Karpas-422 (cell line): ENCODE measurements around the gene EHD4. TPM values are rescaled to one million over a fixed set of nuclear protein-coding genes. Genes with fewer than 3 reads are reported as not detected.
A peak's percentile ranks its signal among the peaks of the same experiment; 100 is the strongest.

Experiments used
- DNase-seq: peaks from one replicate; pipeline ENCODE4 v3.0.0-alpha.2; 2015
- H2AFZ ChIP-seq: fragments of 200-600 bp; sonication (generic); 2 replicates; pipeline ENCODE4 v1.6.1; 2014; ENCODE audit warnings: antibody characterized with exemption, low read length, mixed read lengths
- H3K27ac ChIP-seq: fragments of 200-600 bp; sonication (generic); 2 replicates; pipeline ENCODE4 v1.5.1; 2014; ENCODE audit warnings: mild to moderate bottlenecking, low read length, moderate library complexity
- H3K27me3 ChIP-seq: fragments of 200-600 bp; sonication (generic); 2 replicates; pipeline ENCODE4 v1.6.1; 2014; ENCODE audit warnings: low read length, mixed read lengths
- H3K36me3 ChIP-seq: fragments of 200-600 bp; sonication (generic); 2 replicates; pipeline ENCODE4 v1.6.1; 2014; ENCODE audit warnings: low read length, mixed read lengths; ENCODE audit not compliant: insufficient read depth
- H3K4me1 ChIP-seq: fragments of 200-600 bp; sonication (generic); 2 replicates; pipeline ENCODE4 v1.6.1; 2014; ENCODE audit warnings: mild to moderate bottlenecking, low read length, mixed read lengths
- H3K4me2 ChIP-seq: fragments of 200-600 bp; sonication (generic); 2 replicates; pipeline ENCODE4 v1.6.1; 2014; ENCODE audit warnings: low read length, low read depth, mild to moderate bottlenecking; ENCODE audit not compliant: poor library complexity, severe bottlenecking
- H3K4me3 ChIP-seq: fragments of 200-600 bp; sonication (generic); 2 replicates; pipeline ENCODE4 v1.5.1; 2014; ENCODE audit warnings: mild to moderate bottlenecking, antibody characterized with exemption, low read length, mixed read lengths
- H3K79me2 ChIP-seq: fragments of 200-600 bp; sonication (generic); 2 replicates; pipeline ENCODE4 v1.6.1; 2014; ENCODE audit warnings: mild to moderate bottlenecking, low read length, mixed read lengths
- H3K9ac ChIP-seq: fragments of 200-600 bp; sonication (generic); 2 replicates; pipeline ENCODE4 v1.6.0; 2014; ENCODE audit warnings: low read length
- H3K9me2 ChIP-seq: fragments of 200-600 bp; sonication (generic), shearing (Covaris generic); replicated peaks from 2 replicates; pipeline ENCODE4 v1.6.0; 2014; ENCODE audit warnings: mild to moderate bottlenecking, low read length, moderate library complexity; ENCODE audit not compliant: insufficient read depth
- H3K9me3 ChIP-seq: fragments of 300-700, 200-600 bp; sonication (generic); 2 replicates; pipeline ENCODE4 v1.6.1; 2014; ENCODE audit warnings: low read length, mixed read lengths
- H4K20me1 ChIP-seq: fragments of 200-600 bp; sonication (generic); 2 replicates; pipeline ENCODE4 v1.6.1; 2014; ENCODE audit warnings: mild to moderate bottlenecking, antibody characterized with exemption, low read length, low read depth; ENCODE audit not compliant: insufficient read depth
- total RNA-seq: library from RNA; depleted of rRNA; stranded (reverse); fragments of >200 nt; shearing (Covaris generic); gene quantifications from 2 replicates; pipeline ENCODE4 v1.2.3, GENCODE V29; 2014; ENCODE audit warnings: low replicate concordance

EHD4 gene
- total RNA-seq, 1 experiment from 2014 or later: 19.9 TPM

DNA sequence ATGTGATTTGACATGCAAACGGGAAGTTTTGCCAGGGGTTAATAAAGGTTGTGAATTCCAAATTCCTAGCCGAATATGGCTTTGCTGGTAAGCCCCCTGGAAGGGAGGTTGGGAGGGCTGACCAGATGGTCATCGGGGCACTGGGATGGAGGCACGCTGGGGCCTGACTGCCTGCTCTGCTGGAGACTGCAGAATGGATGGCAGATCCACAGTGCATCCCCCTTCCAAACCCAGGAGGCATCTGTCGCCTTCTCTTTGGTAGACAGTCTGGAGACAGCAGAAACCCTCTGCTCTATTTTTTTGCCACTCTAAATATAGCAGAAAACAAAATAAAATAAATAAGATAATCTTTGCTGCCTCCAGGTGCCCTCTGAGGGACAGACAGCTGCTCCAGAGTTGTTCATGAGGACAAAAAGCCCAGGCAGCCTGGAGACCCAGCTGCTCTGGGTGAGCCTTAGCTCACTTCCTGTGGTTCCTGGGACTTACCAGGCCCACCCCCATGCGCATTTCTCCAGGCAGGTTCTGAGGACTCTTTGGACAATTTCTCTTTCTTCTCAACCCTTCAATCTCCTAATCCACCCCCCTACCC is 72.4 kb downstream of the EHD4 start:
- Histone ChIP-seq H3K4me3 (no peak overlapping the region), H3K79me2 (peaks cover 8% of the 10 kb centered on the region), H3K4me2 (no peak overlapping the region), H3K4me1 (peaks cover 3% of the 10 kb centered on the region; the same call in 1 of the 2 replicates), H3K9me2 (no peaks in the 10 kb centered on the region), H2AFZ (no peak overlapping the region), H3K9ac (no peak overlapping the region), H3K36me3 (no peaks in the 10 kb centered on the region; the same call in 1 of the 2 replicates), H3K27me3 (no peaks in the 10 kb centered on the region), H3K9me3 (no peaks in the 10 kb centered on the region), H4K20me1 (no peaks in the 10 kb centered on the region), H3K27ac (no peak overlapping the region)
- no peak for DNase-seq

DNA sequence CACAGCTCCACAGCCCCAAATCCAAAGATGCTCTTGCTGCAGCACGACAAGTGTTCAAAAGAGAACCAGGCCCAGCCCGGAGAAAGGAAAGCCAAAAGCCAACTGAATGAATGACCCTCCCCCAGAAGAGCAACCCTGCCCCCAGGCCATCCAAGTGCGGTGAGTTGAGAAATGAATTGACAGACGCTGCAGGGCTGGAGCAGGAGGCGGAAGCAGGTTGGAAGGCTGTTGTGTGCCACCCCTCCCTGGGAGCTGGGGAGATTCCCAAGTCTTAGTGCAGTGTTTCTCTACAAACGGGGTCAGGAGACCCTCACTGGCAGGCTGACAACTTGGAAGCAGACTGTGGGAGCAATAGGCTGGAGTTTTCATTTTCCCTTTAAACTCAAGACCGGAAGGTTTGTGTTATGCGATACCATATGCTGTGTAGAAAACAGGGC is 75.0 kb downstream of the EHD4 start:
- no peak for DNase-seq
- Histone ChIP-seq H3K27me3 (no peaks in the 10 kb centered on the region), H3K9me2 (no peaks in the 10 kb centered on the region), H3K4me1 (peaks cover 4% of the 10 kb centered on the region; the same call in 1 of the 2 replicates), H4K20me1 (no peaks in the 10 kb centered on the region), H3K4me3 (no peak overlapping the region), H2AFZ (no peak overlapping the region), H3K79me2 (no peaks in the 10 kb centered on the region), H3K4me2 (no peak overlapping the region), H3K9ac (no peak overlapping the region), H3K36me3 (no peaks in the 10 kb centered on the region; the same call in 1 of the 2 replicates), H3K27ac (no peak overlapping the region), H3K9me3 (no peaks in the 10 kb centered on the region)

DNA sequence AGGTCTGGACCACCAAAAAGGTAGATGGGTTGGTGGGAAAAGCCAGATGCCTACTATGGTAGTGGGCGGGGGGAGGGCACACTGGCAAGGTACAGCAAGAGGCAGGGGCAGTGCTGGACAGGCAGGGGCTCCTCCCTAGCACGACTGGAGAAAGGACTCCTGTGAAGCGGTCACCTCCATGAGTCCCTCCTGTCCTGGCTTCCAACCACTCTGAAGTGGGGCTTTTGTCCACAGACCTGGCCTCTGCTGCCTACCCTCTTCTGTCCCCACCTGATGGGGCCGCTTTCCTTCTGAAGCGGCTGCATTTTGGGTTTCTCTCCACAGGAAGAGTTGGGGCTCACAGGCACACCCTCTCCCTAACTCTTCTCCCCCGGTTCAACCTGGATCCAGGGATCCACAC is 75.8 kb downstream of the EHD4 start:
- peaks cover 4% of the 10 kb centered on the region; the same call in 1 of the 2 replicates for H3K4me1 ChIP-seq
- H3K9me3 ChIP-seq: no peaks in the 10 kb centered on the region
- no peaks in the 10 kb centered on the region for H4K20me1 ChIP-seq
- H3K9ac ChIP-seq: no peak overlapping the region
- H3K27ac ChIP-seq: no peak overlapping the region
- H3K36me3 ChIP-seq: no peaks in the 10 kb centered on the region; the same call in 1 of the 2 replicates
- no peak for DNase-seq
- H3K79me2 ChIP-seq: no peaks in the 10 kb centered on the region
- no peaks in the 10 kb centered on the region for H3K27me3 ChIP-seq
- H3K4me2 ChIP-seq: no peak overlapping the region
- H3K4me3 ChIP-seq: no peak overlapping the region
- no peak overlapping the region for H2AFZ ChIP-seq
- H3K9me2 ChIP-seq: no peaks in the 10 kb centered on the region

DNA sequence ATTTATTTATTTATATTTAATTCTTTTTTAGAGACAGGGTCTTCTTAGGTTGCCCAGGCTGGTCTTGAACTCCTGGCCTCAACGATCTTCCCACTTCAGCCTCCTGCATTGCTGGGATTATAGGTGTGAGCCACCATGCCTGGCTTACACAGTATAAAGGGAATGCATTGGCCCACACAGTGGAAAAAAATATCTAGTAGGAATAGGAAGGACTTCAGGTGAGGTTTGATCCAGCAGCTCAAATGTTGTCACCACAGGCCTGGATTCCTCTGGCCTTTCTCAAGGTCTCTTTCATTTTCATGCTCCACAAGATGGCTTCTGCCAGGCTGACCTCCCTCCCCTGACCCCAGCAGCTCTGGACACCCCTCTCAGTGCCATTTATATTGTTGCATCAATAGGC is 76.4 kb downstream of the EHD4 start:
- no peak overlapping the region for H3K27ac ChIP-seq
- H3K9me3 ChIP-seq: no peaks in the 10 kb centered on the region
- no peaks in the 10 kb centered on the region for H3K9me2 ChIP-seq
- no peak overlapping the region for H2AFZ ChIP-seq
- no peak overlapping the region for H3K4me2 ChIP-seq
- no peaks in the 10 kb centered on the region for H3K27me3 ChIP-seq
- no peaks in the 10 kb centered on the region for H3K79me2 ChIP-seq
- H3K4me1 ChIP-seq: peaks cover 4% of the 10 kb centered on the region; the same call in 1 of the 2 replicates
- no peak for DNase-seq
- H3K4me3 ChIP-seq: no peak overlapping the region
- H3K36me3 ChIP-seq: no peaks in the 10 kb centered on the region; the same call in 1 of the 2 replicates
- no peak overlapping the region for H3K9ac ChIP-seq
- no peaks in the 10 kb centered on the region for H4K20me1 ChIP-seq

DNA sequence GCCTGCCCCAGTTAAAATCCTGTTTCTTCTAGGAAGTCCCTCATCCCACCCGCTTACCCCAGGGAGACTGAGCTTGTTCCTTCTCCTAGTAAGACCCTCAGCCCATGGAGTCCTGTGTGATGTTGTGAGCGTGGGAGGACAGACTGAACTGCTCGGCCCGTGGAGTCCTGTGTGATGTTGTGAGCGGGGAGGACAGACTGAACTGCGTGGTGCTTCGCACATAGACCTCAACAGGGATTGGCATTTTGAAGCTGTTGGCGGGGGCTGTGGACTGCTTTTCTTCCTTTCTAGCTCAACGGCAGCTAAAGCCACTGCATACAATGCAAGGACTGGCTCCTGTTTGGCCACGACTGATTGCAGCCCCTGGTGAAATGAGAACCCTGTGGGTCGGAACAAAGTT is 76.9 kb downstream of the EHD4 start:
- no peak for DNase-seq
- Histone ChIP-seq H3K4me1 (peaks cover 4% of the 10 kb centered on the region; the same call in 1 of the 2 replicates), H3K36me3 (no peaks in the 10 kb centered on the region; the same call in 1 of the 2 replicates), H3K9me2 (no peaks in the 10 kb centered on the region), H3K27ac (no peak overlapping the region), H3K79me2 (no peaks in the 10 kb centered on the region), H3K4me3 (no peak overlapping the region), H3K4me2 (no peak overlapping the region), H3K9ac (no peak overlapping the region), H3K27me3 (no peaks in the 10 kb centered on the region), H3K9me3 (no peaks in the 10 kb centered on the region), H2AFZ (no peak overlapping the region), H4K20me1 (no peaks in the 10 kb centered on the region)

DNA sequence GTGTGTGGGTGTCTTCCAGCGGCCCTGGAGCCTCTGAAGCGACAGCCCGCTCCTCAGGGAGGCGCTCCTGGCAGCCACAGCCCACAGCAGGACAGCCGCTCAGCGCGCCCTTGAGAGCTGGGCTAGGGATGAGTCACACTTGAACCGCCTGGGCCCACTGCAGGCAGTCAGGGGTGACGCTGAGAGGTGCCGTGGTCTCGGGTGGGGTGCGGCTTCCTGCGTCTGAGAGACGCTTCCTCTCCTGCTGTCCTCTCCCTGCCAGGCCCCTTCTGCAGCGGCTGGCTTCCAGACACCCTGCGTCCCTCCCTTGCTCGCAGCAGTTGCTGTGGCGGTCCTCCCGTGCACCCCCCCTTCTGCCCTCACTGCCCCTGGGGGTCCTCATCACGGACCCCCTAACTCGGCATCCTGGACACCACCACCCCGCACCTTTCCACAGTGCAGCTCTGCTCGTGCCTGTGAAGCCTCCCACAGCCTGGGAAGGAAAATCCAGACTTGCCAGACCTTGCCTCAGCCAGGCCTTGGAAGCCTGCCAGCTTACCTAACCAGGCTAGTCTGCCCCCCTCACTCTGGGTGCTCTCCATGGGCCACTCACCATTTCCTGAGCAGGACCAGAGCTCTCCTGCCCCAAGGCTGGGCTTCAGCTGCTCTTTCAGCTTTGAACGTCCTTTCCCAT is 77.4 kb downstream of the EHD4 start:
- Histone ChIP-seq H3K9ac (no peak overlapping the region), H3K4me1 (peaks cover 4% of the 10 kb centered on the region; the same call in 1 of the 2 replicates), H2AFZ (no peak overlapping the region), H4K20me1 (no peaks in the 10 kb centered on the region), H3K27me3 (no peaks in the 10 kb centered on the region), H3K4me2 (no peak overlapping the region), H3K9me3 (no peaks in the 10 kb centered on the region), H3K27ac (no peak overlapping the region), H3K79me2 (no peaks in the 10 kb centered on the region), H3K36me3 (no peaks in the 10 kb centered on the region; the same call in 1 of the 2 replicates), H3K4me3 (no peak overlapping the region), H3K9me2 (no peaks in the 10 kb centered on the region)
- peak; percentile 55 for DNase-seq

DNA sequence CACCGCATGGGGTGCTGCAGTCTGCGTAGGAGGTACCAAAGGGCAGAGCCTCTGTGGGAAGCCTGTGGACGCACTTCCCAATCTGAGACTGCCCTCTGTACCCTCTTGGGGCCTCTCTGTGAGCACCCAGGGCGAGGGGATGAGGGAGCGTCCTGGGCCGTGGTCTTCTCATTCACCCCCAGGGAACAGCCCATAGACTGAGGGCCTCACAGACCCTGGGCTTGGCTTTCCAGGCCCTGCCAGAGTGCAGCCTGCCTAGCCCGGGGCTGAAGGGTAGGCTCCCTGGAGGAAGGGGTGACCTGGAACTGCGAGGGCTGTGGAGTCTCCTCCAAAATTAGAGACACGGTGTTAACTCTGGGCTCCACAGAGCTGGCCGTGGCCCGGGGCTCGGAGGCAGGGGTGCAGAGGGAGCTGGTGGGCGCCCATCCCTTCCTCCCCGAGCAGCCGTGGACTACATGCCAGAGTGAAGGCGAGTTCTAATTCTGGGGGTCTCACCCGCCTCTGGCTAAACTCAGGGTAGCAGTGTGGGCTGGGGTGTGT is 78.0 kb downstream of the EHD4 start:
- no peak overlapping the region for H3K4me2 ChIP-seq
- no peak overlapping the region for H3K27ac ChIP-seq
- H3K4me1 ChIP-seq: peaks cover 4% of the 10 kb centered on the region; the same call in 1 of the 2 replicates

More for the DNA sequence above, 78.0 kb downstream of the EHD4 start:
- Histone ChIP-seq H4K20me1 (no peaks in the 10 kb centered on the region), H3K9me3 (no peaks in the 10 kb centered on the region), H2AFZ (no peak overlapping the region), H3K4me3 (no peak overlapping the region), H3K79me2 (no peaks in the 10 kb centered on the region), H3K9me2 (no peaks in the 10 kb centered on the region), H3K27me3 (no peaks in the 10 kb centered on the region), H3K36me3 (no peaks in the 10 kb centered on the region; the same call in 1 of the 2 replicates), H3K9ac (no peak overlapping the region)
- no peak for DNase-seq
